Kidney epithelial cell (primary cell): Measurements from ENCODE around the gene CEACAM3. TPM values are rescaled to one million over a fixed set of nuclear protein-coding genes. Genes with fewer than 3 reads are reported as not detected.
"Not testable (repeated sequence)": the region's sequence is repeated elsewhere in the genome, so short reads cannot be mapped to it uniquely, and the experiment has no call there.

ENCODE experiments used
- DNase-seq: peaks from one replicate; pipeline ENCODE4 v3.0.0-alpha.2; 2010; ENCODE audit warnings: low read depth
- H3K27me3 ChIP-seq: 2 replicates; pipeline ENCODE4 v1.6.0; 2011; ENCODE audit warnings: low read length; ENCODE audit not compliant: control insufficient read depth, insufficient read depth
- H3K36me3 ChIP-seq: 2 replicates; pipeline ENCODE4 v1.5.1; 2011; ENCODE audit warnings: low read length; ENCODE audit not compliant: control insufficient read depth, insufficient read depth
- H3K4me3 ChIP-seq: 2 replicates; pipeline ENCODE4 v1.5.1; 2011; ENCODE audit warnings: low read depth, mild to moderate bottlenecking, control low read depth, low read length
- CTCF ChIP-seq: IDR thresholded peaks from 2 replicates; pipeline ENCODE4 v1.5.1; 2011; ENCODE audit warnings: mild to moderate bottlenecking, moderate library complexity, low read length, control low read depth, inconsistent platforms; ENCODE audit not compliant: insufficient read depth, poor library complexity, severe bottlenecking
- total RNA-seq: library from RNA; depleted of rRNA; stranded (reverse); fragments of >200 nt; gene quantifications from 2 replicates; pipeline ENCODE4 v1.2.3, GENCODE V29; 2015

The CEACAM3 gene
- total RNA-seq, 1 donor from 2014 or later, result not detected

- no peak for TF ChIP-seq CTCF
- no peak within 1 kb of the TSS for H3K4me3 ChIP-seq
- no peak for DNase-seq
- H3K36me3 ChIP-seq, result no peaks in the 10 kb centered on the region
- H3K27me3 ChIP-seq, result no peaks in the 10 kb centered on the region
Measured at GRCh38 chr19:41755328-41755913, 41.0 kb upstream of the CEACAM3 start, which contains the start of gene CEACAM6. Gene CEACAM6 (plus strand): TSS chr19:41755530. CDS start chr19:41755639, 109 bp downstream.

- H3K27me3 ChIP-seq, result no peaks in the 10 kb centered on the region
- TF ChIP-seq CTCF, result no peak
- DNase-seq, result no peak
- no peaks in the 10 kb centered on the region for H3K36me3 ChIP-seq
- H3K4me3 ChIP-seq, result no peak overlapping the region
Measured at GRCh38 chr19:41758846-41759245, 37.5 kb upstream of the CEACAM3 start.

GRCh38 chr19:41767115-41767514 is 29.3 kb upstream of the CEACAM3 start:
- no peaks in the 10 kb centered on the region for H3K27me3 ChIP-seq
- TF ChIP-seq CTCF, result no peak

GRCh38 chr19:41768105-41768504 is 28.3 kb upstream of the CEACAM3 start:
- DNase-seq, H3K36me3 ChIP-seq, H3K4me3 ChIP-seq, H3K27me3 ChIP-seq: not testable (repeated sequence)

More at GRCh38 chr19:41767115-41767514, 29.3 kb upstream of the CEACAM3 start:
- no peaks in the 10 kb centered on the region for H3K36me3 ChIP-seq
- DNase-seq, result no peak
- no peak overlapping the region for H3K4me3 ChIP-seq

GRCh38 chr19:41769608-41770007 is 26.8 kb upstream of the CEACAM3 start:
- no peak for TF ChIP-seq CTCF

GRCh38 chr19:41771410-41771809 is 25.0 kb upstream of the CEACAM3 start:
- TF ChIP-seq CTCF, result no peak
- H3K36me3 ChIP-seq, result no peaks in the 10 kb centered on the region
- DNase-seq, result no peak
- H3K27me3 ChIP-seq, result no peaks in the 10 kb centered on the region
- H3K4me3 ChIP-seq, result no peak overlapping the region

More at GRCh38 chr19:41769608-41770007, 26.8 kb upstream of the CEACAM3 start:
- Histone ChIP-seq H3K27me3 (no peaks in the 10 kb centered on the region), H3K36me3 (no peaks in the 10 kb centered on the region), H3K4me3 (no peak overlapping the region)
- no peak for DNase-seq
